Upper lobe of left lung (tissue), 4 donors: Measurements from ENCODE around the gene DYRK3.

Source experiments
- EP300 ChIP-seq, 4 donors: sonication (generic); formaldehyde crosslinking; IDR thresholded peaks; one replicate each; pipeline ENCODE4 v1.5.1; 2017; ENCODE audit warnings: antibody characterized with exemption in 4 of 4, control low read depth in 2 of 4
- POLR2A ChIP-seq, 4 donors: fragments of 450-650 bp; IDR thresholded peaks; one replicate each; pipeline ENCODE4 v1.5.1; 2016 to 2017; ENCODE audit warnings: antibody characterized with exemption in 4 of 4, mild to moderate bottlenecking in 2 of 4
- POLR2AphosphoS5 ChIP-seq, 2 donors: sonication (generic); formaldehyde crosslinking; IDR thresholded peaks; one replicate each; pipeline ENCODE4 v1.5.1; 2017; ENCODE audit warnings: antibody characterized with exemption in 2 of 2
- TF ChIP-seq, protein P1 (sequence below), 6 experiments: fragments of 450-650 bp in 4 of 6; fragments of 200-600 bp in 2 of 6; sonication (generic) in 2 of 6; IDR thresholded peaks; one replicate each; pipeline ENCODE4 v1.5.1; 2016 to 2019; ENCODE audit warnings: antibody characterized with exemption in 6 of 6

DNA sequence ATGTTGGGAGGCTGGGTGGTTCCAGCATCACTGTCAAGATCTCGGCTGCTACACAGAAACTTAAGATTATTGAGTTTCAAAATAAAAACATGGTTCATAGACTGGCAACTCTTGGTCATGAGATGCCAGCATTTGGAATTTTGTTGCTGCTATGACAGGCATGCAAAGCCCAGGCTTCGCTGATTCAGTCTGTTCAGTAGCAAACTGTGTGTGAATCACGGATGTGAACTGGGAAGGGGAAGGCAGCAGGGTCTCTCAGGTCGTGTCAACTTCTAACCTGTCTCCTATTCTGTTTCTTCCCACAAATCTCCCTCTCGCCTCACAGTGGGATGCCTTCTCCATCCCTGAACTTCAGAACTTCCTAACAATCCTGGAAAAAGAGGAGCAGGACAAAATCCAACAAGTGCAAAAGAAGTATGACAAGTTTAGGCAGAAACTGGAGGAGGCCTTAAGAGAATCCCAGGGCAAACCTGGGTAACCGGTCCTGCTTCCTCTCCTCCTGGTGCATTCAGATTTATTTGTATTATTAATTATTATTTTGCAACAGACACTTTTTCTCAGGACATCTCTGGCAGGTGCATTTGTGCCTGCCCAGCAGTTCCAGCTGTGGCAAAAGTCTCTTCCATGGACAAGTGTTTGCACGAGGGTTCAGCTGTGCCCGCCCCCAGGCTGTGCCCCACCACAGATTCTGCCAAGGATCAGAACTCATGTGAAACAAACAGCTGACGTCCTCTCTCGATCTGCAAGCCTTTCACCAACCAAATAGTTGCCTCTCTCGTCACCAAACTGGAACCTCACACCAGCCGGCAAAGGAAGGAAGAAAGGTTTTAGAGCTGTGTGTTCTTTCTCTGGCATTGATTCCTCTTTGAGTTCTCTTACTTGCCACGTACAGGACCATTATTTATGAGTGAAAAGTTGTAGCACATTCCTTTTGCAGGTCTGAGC is 48.6 kb upstream of the DYRK3 start:
- TF ChIP-seq, protein P1, sequence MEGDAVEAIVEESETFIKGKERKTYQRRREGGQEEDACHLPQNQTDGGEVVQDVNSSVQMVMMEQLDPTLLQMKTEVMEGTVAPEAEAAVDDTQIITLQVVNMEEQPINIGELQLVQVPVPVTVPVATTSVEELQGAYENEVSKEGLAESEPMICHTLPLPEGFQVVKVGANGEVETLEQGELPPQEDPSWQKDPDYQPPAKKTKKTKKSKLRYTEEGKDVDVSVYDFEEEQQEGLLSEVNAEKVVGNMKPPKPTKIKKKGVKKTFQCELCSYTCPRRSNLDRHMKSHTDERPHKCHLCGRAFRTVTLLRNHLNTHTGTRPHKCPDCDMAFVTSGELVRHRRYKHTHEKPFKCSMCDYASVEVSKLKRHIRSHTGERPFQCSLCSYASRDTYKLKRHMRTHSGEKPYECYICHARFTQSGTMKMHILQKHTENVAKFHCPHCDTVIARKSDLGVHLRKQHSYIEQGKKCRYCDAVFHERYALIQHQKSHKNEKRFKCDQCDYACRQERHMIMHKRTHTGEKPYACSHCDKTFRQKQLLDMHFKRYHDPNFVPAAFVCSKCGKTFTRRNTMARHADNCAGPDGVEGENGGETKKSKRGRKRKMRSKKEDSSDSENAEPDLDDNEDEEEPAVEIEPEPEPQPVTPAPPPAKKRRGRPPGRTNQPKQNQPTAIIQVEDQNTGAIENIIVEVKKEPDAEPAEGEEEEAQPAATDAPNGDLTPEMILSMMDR (IDR thresholded peaks at IDR 0.05) = no peak
- TF ChIP-seq POLR2A (IDR thresholded peaks at IDR 0.05) = no peak
- no peak for TF ChIP-seq EP300 (IDR thresholded peaks at IDR 0.05)
- no peak for TF ChIP-seq POLR2AphosphoS5 (IDR thresholded peaks at IDR 0.05)
